GM21723 (cell line): Measurements from ENCODE around the gene ZNF121.
A peak's percentile ranks its signal among the peaks of the same experiment; 100 is the strongest.

Experiments used
- ATAC-seq: cut with Tn5 transposase; IDR thresholded peaks from one replicate; pipeline ENCODE4 v1.9.1; 2021; ENCODE audit warnings: mild to moderate bottlenecking, moderate library complexity; ENCODE audit not compliant: unreplicated experiment

The ZNF121 gene

DNA sequence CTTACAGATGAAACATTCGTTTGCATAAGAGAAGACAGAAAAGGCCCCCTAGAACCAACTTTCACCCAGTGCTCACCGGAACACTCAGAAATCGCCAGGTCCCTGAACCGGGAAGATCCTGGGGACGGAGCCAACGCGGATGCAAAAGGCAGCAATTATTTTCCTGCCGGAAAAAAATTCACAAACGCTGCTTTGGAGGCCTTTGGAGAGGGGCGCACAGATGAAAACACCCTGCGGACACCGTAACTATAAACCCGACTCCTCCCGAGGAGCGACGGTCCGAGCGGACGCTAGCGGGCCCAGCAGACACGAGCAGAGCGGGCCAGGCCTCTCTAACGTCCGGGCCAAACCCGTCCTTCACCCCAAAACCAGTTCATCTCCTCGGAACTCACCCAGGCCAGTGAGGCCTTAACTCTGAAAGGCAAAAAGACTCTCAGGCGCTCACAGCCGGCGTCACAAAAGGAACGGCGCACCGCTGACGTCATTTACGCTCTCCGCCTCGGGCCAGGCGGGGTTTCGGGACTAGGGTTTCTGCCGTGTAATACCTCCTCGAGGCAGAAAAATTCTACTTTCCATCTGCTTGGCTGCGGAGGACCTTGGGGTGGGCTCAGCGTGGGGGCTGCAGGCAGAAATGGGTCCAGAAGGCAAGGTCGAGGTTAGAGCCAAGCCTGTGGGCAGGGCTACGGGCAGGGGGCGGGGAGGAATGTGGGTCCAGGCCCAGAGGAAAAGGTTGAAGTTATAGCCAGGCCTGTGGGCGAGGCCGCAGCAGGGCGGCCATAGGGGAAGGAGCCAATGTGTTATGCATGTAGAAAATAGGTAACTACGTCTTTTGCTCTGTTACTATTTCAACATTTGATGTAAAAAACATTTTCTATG lies 45.9 kb downstream of the ZNF121 start, which contains the start of gene ZNF426:
Gene ZNF426 (minus strand): TSS at position 463 of the 876 bp plus-strand sequence. CDS start 2,413 bp downstream, outside the sequence.
- peak; percentile 61 for ATAC-seq

DNA sequence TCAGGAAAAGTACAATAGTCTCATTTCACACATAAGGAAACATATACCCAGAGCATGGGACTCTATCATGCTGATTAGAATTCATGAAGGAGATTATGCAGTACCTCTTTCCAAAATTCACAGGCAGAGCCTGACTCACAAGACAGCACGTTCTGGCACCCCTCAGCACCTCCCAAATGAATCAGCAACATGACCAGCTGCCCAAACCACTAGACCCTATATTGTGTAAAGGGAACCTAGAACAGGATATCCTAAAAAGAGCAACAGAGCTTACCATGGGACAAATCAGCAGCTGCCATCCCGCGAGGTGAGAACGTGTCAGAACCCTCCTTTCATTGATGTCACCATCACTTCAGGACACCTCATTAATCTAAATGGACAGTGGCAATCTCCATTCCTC lies 48.4 kb downstream of the ZNF121 start:
- ATAC-seq: no peak

DNA sequence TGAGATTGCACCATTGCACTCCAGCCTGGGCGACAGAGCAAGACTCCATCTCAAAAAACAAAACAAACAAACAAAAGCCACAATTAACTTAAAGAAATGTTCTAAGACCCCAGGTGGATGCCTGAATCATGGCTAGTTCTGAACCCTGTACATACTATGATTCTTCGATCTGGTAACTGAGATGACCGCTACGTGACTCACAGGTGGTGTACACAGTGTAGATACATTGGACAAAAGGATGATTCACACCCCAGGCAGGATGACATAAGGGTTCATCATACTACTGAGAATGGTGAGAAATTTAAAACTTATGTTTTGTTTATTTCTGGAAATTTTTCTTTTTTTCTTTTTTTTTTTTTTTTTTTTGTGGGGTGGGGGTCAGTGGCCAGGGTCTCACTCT lies 52.4 kb downstream of the ZNF121 start:
- ATAC-seq: no peak

DNA sequence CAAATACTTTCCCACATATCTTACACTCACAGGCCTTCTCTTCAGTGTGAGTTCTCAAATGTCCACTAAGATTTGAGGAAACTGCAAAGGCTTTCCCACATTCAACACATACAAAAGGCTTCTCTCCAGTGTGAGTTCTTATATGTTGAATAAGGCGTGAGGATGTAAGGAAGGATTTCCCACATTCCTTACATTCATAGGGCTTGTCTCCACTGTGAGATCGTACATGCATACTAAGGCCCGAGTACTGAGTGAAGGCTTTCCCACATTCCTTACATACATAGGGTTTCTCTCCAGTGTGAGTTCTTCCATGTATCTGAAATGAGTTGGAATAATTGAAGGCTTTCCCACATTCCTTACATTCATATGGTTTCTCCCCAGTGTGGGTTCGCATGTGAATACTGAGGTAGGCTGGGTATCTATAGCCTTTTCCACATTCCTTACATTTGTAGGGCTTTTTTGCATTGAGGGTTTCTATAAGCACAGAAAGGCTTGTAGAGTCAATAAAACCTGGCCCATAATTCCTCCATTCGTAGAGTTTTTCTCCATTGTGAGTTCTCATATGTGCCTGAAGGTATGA lies 55.5 kb downstream of the ZNF121 start:
- no peak for ATAC-seq

DNA sequence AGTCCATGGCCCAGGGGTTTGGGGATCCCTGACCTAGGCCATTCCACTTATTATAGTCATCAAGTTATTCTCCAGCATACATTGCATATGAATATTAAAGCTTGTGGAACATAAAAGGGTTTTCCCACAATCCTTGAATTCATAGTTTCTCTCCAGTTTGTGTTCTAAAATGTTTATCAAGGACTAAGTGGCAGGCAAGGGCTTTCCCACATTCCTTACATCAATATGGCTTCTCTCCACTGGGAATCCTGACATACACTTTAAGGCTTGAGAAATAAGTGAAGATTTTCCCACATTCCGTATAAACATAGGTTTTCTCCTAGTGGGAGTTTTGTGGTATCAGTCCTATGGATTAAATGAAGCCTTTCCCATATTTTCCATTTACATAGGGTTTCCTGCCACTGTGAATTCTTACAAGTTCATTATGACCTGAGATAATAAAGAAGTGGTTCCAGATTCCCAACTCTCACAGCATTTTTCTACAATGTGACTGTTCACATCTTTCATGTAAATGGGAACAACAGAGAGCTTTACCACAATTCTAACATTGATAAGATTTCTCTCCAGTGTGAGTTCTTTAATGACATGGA lies 60.3 kb downstream of the ZNF121 start:
- ATAC-seq: no peak
